ENCODE measurements around the gene SYMPK. TPM values are rescaled to one million over a fixed set of nuclear protein-coding genes. Genes with fewer than 3 reads are reported as not detected.

SYMPK gene
- total and polyA plus RNA-seq, 10 donors = 56.3 to 148 (median 75.9) TPM

DNA sequence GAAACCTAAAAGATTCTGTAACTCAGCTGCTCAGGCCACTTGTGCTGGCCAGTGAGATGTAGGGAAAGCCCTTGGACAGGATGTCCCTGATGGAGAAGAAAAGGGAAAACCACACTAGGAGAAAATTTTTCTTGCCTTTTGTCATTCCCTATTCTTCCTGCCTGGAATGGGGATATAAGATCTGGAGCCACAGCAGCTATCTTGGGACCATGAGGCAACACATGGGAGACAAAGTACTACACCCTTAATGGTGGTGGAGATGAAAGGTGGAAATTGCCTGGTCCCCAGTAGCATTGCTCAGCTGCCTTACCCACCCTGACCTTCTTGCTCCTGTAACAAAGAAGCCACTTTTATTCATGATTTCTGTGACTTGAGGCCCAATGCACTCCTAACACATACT, 57.2 kb downstream of the SYMPK start:
- Histone ChIP-seq H3K27me3 (replicated peaks in 1 of 7) (peaks cover 0 to 29% (median 0%) of the 10 kb centered on the region in 7 donors), H3K4me1 (peaks cover 0 to 11% (median 6%) of the 10 kb centered on the region in 6 donors), H3K4me3 (no peak overlapping the region), H3K27ac (no peak overlapping the region), H3K36me3 (no peaks in the 10 kb centered on the region), H3K9me3 (no peaks in the 10 kb centered on the region)
- no peak for DNase-seq
- intact Hi-C loops (cut with DNase I; ENCODE audit: low total_unique reads) = no loop called here
- TF ChIP-seq POLR2A (IDR thresholded peaks at IDR 0.05) (no peak), POLR2AphosphoS5 (IDR thresholded peaks at IDR 0.05) (no peak), CTCF (IDR thresholded peaks at IDR 0.05 in 8 of 11, conservative IDR thresholded peaks at IDR 0.05 in 3 of 11) (no peak)

GRCh38 chr19:45804959-45805230, 58.1 kb downstream of the SYMPK start:
- intact Hi-C loops (cut with DNase I; ENCODE audit: low total_unique reads) = no loop called here
- Histone ChIP-seq H3K27ac (no peak overlapping the region), H3K9me3 (no peaks in the 10 kb centered on the region), H3K4me3 (no peak overlapping the region), H3K4me1 (peaks cover 0 to 6% (median 5%) of the 10 kb centered on the region in 6 donors), H3K27me3 (replicated peaks in 1 of 7) (peaks cover 0 to 30% (median 0%) of the 10 kb centered on the region in 7 donors), H3K36me3 (no peaks in the 10 kb centered on the region)
- no peak for DNase-seq
- WGBS, 5 donors = 86 to 95% (median 92%) methylated on average over 8 of the region's 8 CpGs
- TF ChIP-seq POLR2A (IDR thresholded peaks at IDR 0.05) (no peak), CTCF (IDR thresholded peaks at IDR 0.05 in 8 of 11, conservative IDR thresholded peaks at IDR 0.05 in 3 of 11) (no peak), POLR2AphosphoS5 (IDR thresholded peaks at IDR 0.05) (no peak)

DNA sequence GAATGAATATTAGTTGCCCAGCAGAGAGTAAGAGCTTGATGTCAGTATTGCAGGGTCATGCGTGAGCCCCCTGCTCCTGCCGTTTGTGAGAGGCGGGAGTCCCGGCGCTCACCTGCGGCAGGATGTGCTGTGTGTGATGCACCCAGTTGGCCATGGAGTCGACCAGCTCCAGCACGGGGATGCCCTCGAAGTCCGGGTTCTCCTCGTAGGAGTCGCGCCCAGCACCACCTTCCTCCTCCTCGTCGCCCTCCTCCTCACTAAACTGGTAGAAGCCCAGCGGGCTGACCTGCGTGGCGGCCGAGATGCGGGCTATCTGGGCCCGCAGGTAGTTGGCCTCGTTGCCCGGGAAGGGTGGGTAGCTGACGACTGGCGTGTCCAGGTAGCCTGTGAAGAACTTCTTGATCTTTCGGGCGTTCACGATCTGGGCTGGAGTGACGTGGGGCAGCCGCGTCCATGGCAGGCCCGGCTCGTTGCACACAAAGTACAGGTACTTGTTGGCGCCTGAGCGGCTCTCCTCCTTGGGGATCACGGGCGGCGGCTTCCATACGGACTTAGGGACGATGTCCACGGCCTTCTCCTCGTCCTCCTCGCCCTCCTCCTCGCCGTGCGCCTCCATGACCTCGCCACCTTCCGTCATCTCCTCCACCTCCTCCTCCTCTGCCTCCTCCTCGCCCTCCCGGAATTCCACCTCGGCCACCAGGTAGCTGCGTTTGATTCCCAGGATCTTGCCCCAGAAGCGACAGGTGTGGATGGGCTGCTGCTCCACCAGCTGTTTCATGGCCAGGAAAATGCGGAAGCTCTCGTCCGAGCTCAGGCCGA, 58.6 kb downstream of the SYMPK start:
- H3K4me1 ChIP-seq = peaks cover 0 to 4% (median under 1%) of the 10 kb centered on the region in 6 donors
- intact Hi-C loops (cut with DNase I; ENCODE audit: low total_unique reads) = no loop called here
- no peak overlapping the region for H3K27ac ChIP-seq
- H3K9me3 ChIP-seq = no peaks in the 10 kb centered on the region
- peaks cover 0 to 36% (median 0%) of the 10 kb centered on the region in 7 donors for H3K27me3 ChIP-seq (replicated peaks in 1 of 7)
- DNase-seq = no peak
- H3K36me3 ChIP-seq = no peaks in the 10 kb centered on the region
- TF ChIP-seq CTCF (IDR thresholded peaks at IDR 0.05 in 8 of 11, conservative IDR thresholded peaks at IDR 0.05 in 3 of 11) (no peak), POLR2A (IDR thresholded peaks at IDR 0.05) (no peak), POLR2AphosphoS5 (IDR thresholded peaks at IDR 0.05) (no peak)
- 89 to 94% (median 91%) methylated on average over 55 to 57 of the region's 57 CpGs for WGBS, 5 donors
- no peak overlapping the region for H3K4me3 ChIP-seq

GRCh38 chr19:45801603-45802175, 61.3 kb downstream of the SYMPK start:
- no peaks in the 10 kb centered on the region for H3K36me3 ChIP-seq
- H3K27me3 ChIP-seq (replicated peaks in 1 of 7) = peaks cover 0 to 59% (median 3%) of the 10 kb centered on the region in 7 donors
- no peak for DNase-seq
- peaks cover 0 to 13% (median 8%) of the 10 kb centered on the region in 6 donors for H3K4me1 ChIP-seq
- no peak overlapping the region for H3K27ac ChIP-seq
- no peak overlapping the region for H3K4me3 ChIP-seq
- intact Hi-C loops (cut with DNase I; ENCODE audit: low total_unique reads) = no loop called here
- TF ChIP-seq POLR2AphosphoS5 (IDR thresholded peaks at IDR 0.05) (no peak), CTCF (IDR thresholded peaks at IDR 0.05 in 8 of 11, conservative IDR thresholded peaks at IDR 0.05 in 3 of 11) (no peak), POLR2A (IDR thresholded peaks at IDR 0.05) (no peak)
- no peaks in the 10 kb centered on the region for H3K9me3 ChIP-seq
- WGBS, 5 donors = 69 to 85% (median 75%) methylated on average over 7 of the region's 7 CpGs

Data from spleen (tissue), 11 donors.